ENCODE measurements around the gene KCNN3. TPM values are rescaled to one million over a fixed set of nuclear protein-coding genes. Genes with fewer than 3 reads are reported as not detected.

Gene KCNN3
- polyA plus RNA-seq, 1 donor, result 4.7 TPM

DNA sequence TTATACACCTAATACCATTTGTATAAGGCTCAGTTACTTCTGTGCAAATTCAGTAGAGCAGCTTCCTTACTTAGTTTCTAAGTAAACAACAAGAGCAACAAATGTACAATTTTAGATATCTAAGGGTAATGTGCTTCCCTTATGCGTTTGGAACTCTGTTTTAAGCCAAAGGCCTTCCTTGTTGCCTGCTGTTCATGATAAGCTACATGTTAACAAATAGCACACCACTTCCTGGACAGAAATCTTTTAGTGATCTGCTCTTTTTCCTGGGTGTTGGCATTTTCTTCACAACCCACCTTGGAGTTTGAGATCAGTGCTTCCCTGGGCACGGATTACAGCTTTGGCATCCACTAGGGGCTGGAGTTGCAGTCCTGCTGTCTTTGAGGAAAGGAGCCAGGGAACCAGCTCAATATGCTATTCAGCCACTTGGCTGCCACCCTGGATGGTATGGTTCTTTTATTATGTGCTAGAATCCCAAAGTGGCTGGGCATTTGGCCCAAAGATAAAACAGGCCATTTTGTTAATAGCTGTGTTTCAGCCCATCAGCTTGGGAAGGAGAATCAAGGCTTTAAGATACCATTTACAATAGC, 206.5 kb downstream of the KCNN3 start:
- Histone ChIP-seq H3K9me3 (ENCODE audit: control insufficient read depth, low read depth, low read length) (no peaks in the 10 kb centered on the region), H3K27me3 (ENCODE audit: control insufficient read depth, insufficient read depth, low read length) (peaks cover 6% of the 10 kb centered on the region), H3K4me3 (ENCODE audit: low read length) (no peak overlapping the region), H3K4me1 (ENCODE audit: control insufficient read depth, insufficient read depth, low read length) (no peaks in the 10 kb centered on the region), H3K36me3 (ENCODE audit: control insufficient read depth, insufficient read depth, low read length) (no peaks in the 10 kb centered on the region), H3K27ac (ENCODE audit: low read length) (no peak overlapping the region)
- 33% methylated on average over 1 of the region's 2 CpGs for WGBS (ENCODE audit: insufficient coverage, low lambda C conversion rate)
- DNase-seq, result no peak

DNA sequence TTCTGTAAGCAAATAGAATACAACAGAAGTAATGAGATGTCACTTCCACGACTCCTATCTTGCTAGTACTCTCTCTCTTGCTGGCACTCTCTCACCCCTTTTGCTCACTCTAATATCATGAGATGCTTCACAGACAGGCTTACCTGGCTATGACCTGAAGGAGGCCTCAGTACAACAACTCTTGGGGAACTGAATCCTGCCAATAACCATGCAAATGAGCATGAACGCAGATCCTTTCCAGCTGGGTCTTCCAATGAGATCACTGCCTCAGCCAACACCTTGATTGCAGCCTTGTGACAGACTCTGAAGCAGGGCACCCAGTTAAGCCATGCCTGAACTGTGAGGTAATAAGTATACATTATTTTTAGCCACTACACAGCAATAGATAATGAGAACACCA, 209.0 kb downstream of the KCNN3 start:
- H3K4me1 ChIP-seq (ENCODE audit: control insufficient read depth, insufficient read depth, low read length), result no peaks in the 10 kb centered on the region
- H3K4me3 ChIP-seq (ENCODE audit: low read length), result no peak overlapping the region
- no CpG with 5 or more reads among the region's 2 CpGs for WGBS (ENCODE audit: insufficient coverage, low lambda C conversion rate)
- H3K27ac ChIP-seq (ENCODE audit: low read length), result no peak overlapping the region
- no peaks in the 10 kb centered on the region for H3K36me3 ChIP-seq (ENCODE audit: control insufficient read depth, insufficient read depth, low read length)
- no peaks in the 10 kb centered on the region for H3K9me3 ChIP-seq (ENCODE audit: control insufficient read depth, low read depth, low read length)
- no peak for DNase-seq
- H3K27me3 ChIP-seq (ENCODE audit: control insufficient read depth, insufficient read depth, low read length), result peaks cover 13% of the 10 kb centered on the region

DNA sequence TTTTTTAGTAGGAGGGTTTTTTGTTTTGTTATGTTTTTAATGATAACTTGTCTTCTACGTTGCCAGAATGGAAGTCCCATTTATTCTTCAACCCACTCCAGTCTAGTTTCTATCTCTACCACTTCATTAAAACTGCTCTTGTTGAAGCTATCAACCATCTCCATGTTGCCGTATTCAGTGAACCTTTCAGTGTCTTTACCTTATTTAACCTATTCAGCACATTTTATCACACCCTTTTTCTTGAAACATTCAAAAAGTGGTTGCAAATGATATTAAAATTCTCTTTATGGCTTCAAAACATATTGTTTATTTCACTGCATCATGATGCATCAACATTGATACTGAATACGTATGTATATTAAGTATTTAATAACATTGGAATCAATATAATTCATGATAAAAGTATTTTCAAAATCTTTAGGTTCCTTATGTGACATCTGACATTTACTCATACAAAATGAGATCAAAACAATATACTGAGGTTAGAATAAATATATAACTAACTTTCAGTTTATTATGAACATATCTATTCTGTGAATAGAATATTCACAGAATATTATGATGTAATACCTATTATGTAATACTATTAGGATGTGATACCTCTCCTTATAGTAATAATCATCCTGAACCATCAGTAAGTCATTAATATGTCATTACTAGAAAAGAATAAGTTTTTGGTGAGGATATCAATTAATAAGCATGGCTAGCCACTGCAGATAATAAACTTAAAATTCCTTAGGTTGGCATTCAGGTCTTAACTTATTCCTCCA, 210.1 kb downstream of the KCNN3 start:
- Histone ChIP-seq H3K4me1 (ENCODE audit: control insufficient read depth, insufficient read depth, low read length) (no peaks in the 10 kb centered on the region), H3K36me3 (ENCODE audit: control insufficient read depth, insufficient read depth, low read length) (no peaks in the 10 kb centered on the region), H3K4me3 (ENCODE audit: low read length) (no peak overlapping the region), H3K9me3 (ENCODE audit: control insufficient read depth, low read depth, low read length) (no peaks in the 10 kb centered on the region), H3K27ac (ENCODE audit: low read length) (no peak overlapping the region), H3K27me3 (ENCODE audit: control insufficient read depth, insufficient read depth, low read length) (peaks cover 13% of the 10 kb centered on the region)
- no peak for DNase-seq
- 94% methylated on average over 2 of the region's 3 CpGs for WGBS (ENCODE audit: insufficient coverage, low lambda C conversion rate)

DNA sequence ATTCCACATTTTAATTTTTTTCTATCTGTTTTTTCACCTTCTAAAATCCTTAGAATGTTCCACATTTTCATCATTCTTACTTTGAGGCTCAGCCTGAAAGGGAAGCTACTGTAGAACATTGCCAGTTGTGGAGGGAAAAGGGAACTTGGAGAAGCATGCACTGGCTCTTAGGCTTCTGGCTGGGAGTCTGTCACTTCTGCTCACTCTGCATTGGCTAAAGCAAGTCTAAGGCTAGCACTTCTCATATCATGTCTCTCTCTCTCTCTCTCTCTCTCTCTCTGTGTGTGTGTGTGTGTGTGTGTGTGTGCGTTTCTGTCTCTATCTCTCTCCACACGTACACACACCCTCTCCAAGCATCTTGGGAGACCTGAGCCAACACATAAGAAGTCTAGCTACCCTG, 212.5 kb downstream of the KCNN3 start:
- Histone ChIP-seq H3K4me1 (ENCODE audit: control insufficient read depth, insufficient read depth, low read length) (no peaks in the 10 kb centered on the region), H3K4me3 (ENCODE audit: low read length) (no peak overlapping the region), H3K27me3 (ENCODE audit: control insufficient read depth, insufficient read depth, low read length) (peaks cover 13% of the 10 kb centered on the region), H3K9me3 (ENCODE audit: control insufficient read depth, low read depth, low read length) (no peaks in the 10 kb centered on the region), H3K36me3 (ENCODE audit: control insufficient read depth, insufficient read depth, low read length) (no peaks in the 10 kb centered on the region), H3K27ac (ENCODE audit: low read length) (no peak overlapping the region)
- WGBS (ENCODE audit: insufficient coverage, low lambda C conversion rate), result no CpG with 5 or more reads among the region's 2 CpGs
- DNase-seq, result no peak

DNA sequence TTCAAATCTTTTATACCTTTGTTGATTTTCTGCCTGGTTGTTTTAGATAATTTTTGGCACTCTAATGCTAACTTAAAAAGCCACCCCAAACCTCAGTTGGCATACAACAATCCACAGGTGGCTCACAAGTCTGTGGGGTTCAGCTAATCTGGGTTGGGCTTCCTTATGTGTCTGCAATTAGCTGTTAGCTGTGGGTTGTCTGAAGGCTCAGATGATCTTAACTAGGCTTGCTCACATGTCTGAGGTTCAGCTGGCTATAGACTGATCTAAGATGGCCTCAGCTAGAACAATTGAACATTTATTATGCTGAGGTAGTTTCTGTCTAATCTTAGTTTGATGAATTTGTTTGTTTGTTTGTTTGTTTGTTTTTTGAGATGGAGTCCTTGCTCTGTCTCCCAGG, 217.2 kb downstream of the KCNN3 start:
- Histone ChIP-seq H3K4me3 (ENCODE audit: low read length) (no peak overlapping the region), H3K9me3 (ENCODE audit: control insufficient read depth, low read depth, low read length) (no peaks in the 10 kb centered on the region), H3K27me3 (ENCODE audit: control insufficient read depth, insufficient read depth, low read length) (peaks cover 13% of the 10 kb centered on the region), H3K27ac (ENCODE audit: low read length) (no peak overlapping the region), H3K36me3 (ENCODE audit: control insufficient read depth, insufficient read depth, low read length) (no peaks in the 10 kb centered on the region), H3K4me1 (ENCODE audit: control insufficient read depth, insufficient read depth, low read length) (no peaks in the 10 kb centered on the region)
- no peak for DNase-seq

Other genes with a start within 250 kb of the KCNN3 start
- gene PMVK, start 66.4 kb upstream of the KCNN3 start, polyA plus RNA-seq, result 40.4 TPM
- gene PBXIP1, start 85.8 kb upstream of the KCNN3 start, polyA plus RNA-seq, result 78.8 TPM
- 32.0 TPM for gene PYGO2, start 91.5 kb upstream of the KCNN3 start, polyA plus RNA-seq
- 76.4 TPM for gene SHC1, start 100.5 kb upstream of the KCNN3 start, polyA plus RNA-seq
- gene CKS1B, start 104.4 kb upstream of the KCNN3 start, polyA plus RNA-seq, result 65.6 TPM
- 28.0 TPM for gene FLAD1, start 113.1 kb upstream of the KCNN3 start, polyA plus RNA-seq
- gene LENEP, start 123.3 kb upstream of the KCNN3 start, polyA plus RNA-seq, result 0.33 TPM
- 45.1 TPM for gene ZBTB7B, start 132.5 kb upstream of the KCNN3 start, polyA plus RNA-seq
- gene DCST2, start 163.5 kb upstream of the KCNN3 start, polyA plus RNA-seq, result 4.1 TPM
- gene DCST1, start 163.5 kb upstream of the KCNN3 start, polyA plus RNA-seq, result 0.88 TPM
- 38.6 TPM for gene ADAM15, start 181.0 kb upstream of the KCNN3 start, polyA plus RNA-seq
- gene EFNA4, start 193.5 kb upstream of the KCNN3 start, polyA plus RNA-seq, result 36.0 TPM
- 9.6 TPM for gene EFNA3, start 208.6 kb upstream of the KCNN3 start, polyA plus RNA-seq